Measurements from ENCODE around the gene ABCG1. TPM values are rescaled to one million over a fixed set of nuclear protein-coding genes. Genes with fewer than 3 reads are reported as not detected.
A peak's percentile ranks its signal among the peaks of the same experiment; 100 is the strongest.

Gene ABCG1
- total RNA-seq, 1 donor from 2014 or later: 138 TPM

- Histone ChIP-seq H3K27me3 (ENCODE audit: control insufficient read depth, insufficient read depth, low read length) (no peaks in the 10 kb centered on the region), H3K4me3 (ENCODE audit: low read depth, low read length) (no peak overlapping the region), H3K36me3 (ENCODE audit: control insufficient read depth, insufficient read depth, low read length) (no peaks in the 10 kb centered on the region)
- TF ChIP-seq, protein P1, sequence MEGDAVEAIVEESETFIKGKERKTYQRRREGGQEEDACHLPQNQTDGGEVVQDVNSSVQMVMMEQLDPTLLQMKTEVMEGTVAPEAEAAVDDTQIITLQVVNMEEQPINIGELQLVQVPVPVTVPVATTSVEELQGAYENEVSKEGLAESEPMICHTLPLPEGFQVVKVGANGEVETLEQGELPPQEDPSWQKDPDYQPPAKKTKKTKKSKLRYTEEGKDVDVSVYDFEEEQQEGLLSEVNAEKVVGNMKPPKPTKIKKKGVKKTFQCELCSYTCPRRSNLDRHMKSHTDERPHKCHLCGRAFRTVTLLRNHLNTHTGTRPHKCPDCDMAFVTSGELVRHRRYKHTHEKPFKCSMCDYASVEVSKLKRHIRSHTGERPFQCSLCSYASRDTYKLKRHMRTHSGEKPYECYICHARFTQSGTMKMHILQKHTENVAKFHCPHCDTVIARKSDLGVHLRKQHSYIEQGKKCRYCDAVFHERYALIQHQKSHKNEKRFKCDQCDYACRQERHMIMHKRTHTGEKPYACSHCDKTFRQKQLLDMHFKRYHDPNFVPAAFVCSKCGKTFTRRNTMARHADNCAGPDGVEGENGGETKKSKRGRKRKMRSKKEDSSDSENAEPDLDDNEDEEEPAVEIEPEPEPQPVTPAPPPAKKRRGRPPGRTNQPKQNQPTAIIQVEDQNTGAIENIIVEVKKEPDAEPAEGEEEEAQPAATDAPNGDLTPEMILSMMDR (IDR thresholded peaks at IDR 0.05; ENCODE audit: insufficient read depth, low read length, severe bottlenecking): no peak
- DNase-seq (ENCODE audit: low read depth): no peak
- FAIRE-seq: no peak
Observed at GRCh38 chr21:42314616-42315295, 95.8 kb downstream of the ABCG1 start.

DNA sequence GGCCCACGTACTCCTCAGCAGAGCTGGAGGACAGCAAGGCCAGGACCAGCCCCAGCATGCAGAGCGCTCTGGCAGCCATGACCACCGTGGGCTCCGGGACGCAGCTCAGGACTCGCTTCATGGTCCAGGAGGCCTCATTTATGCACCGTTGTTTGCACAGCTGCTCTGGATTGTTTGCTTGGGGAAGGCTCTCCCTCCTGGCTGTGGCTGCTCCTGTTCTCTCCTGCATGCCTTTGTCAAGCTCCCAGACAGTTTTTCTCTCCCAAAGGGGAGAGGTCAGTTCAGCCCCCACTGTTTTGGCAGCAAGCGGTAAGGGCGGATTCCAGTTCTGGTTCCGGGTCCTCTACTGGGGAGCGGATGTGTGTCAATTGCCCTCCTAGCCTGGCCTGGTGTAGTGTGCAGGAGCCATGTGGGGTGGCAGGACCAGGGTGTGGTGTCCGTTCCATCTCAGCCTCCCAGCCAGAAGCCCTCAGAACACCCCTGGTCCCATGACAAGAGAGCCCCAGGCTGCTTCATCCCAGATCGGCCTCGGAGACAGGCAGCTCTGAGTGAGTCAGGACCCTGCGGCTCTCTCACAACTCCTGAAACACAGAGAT lies 96.5 kb downstream of the ABCG1 start, which contains the start of gene TFF3:
TSS of gene TFF3 (minus strand) at position 114 of the 596 bp plus-strand sequence. CDS start at position 79, 35 bp downstream.
- FAIRE-seq (no peak), DNase-seq (ENCODE audit: low read depth) (peak; percentile 47)
- Histone ChIP-seq H3K27me3 (ENCODE audit: control insufficient read depth, insufficient read depth, low read length) (no peaks in the 10 kb centered on the region), H3K4me3 (ENCODE audit: low read depth, low read length) (no peak within 1 kb of the TSS), H3K36me3 (ENCODE audit: control insufficient read depth, insufficient read depth, low read length) (no peaks in the 10 kb centered on the region)
- TF ChIP-seq, protein P1 (IDR thresholded peaks at IDR 0.05; ENCODE audit: insufficient read depth, low read length, severe bottlenecking): no peak

- FAIRE-seq (no peak), DNase-seq (ENCODE audit: low read depth) (no peak)
- TF ChIP-seq, protein P1 (IDR thresholded peaks at IDR 0.05; ENCODE audit: insufficient read depth, low read length, severe bottlenecking): no peak
- Histone ChIP-seq H3K27me3 (ENCODE audit: control insufficient read depth, insufficient read depth, low read length) (no peaks in the 10 kb centered on the region), H3K36me3 (ENCODE audit: control insufficient read depth, insufficient read depth, low read length) (no peaks in the 10 kb centered on the region), H3K4me3 (ENCODE audit: low read depth, low read length) (no peak overlapping the region)
Observed at GRCh38 chr21:42316891-42317290, 98.0 kb downstream of the ABCG1 start.

GRCh38 chr21:42317341-42317741 lies 98.4 kb downstream of the ABCG1 start:
- TF ChIP-seq, protein P1 (IDR thresholded peaks at IDR 0.05; ENCODE audit: insufficient read depth, low read length, severe bottlenecking): no peak
- H3K27me3 ChIP-seq (ENCODE audit: control insufficient read depth, insufficient read depth, low read length): no peaks in the 10 kb centered on the region
- H3K4me3 ChIP-seq (ENCODE audit: low read depth, low read length): no peak overlapping the region
- DNase-seq (ENCODE audit: low read depth) (no peak), FAIRE-seq (no peak)
- no peaks in the 10 kb centered on the region for H3K36me3 ChIP-seq (ENCODE audit: control insufficient read depth, insufficient read depth, low read length)

- Histone ChIP-seq H3K4me3 (ENCODE audit: low read depth, low read length) (no peak overlapping the region), H3K36me3 (ENCODE audit: control insufficient read depth, insufficient read depth, low read length) (no peaks in the 10 kb centered on the region), H3K27me3 (ENCODE audit: control insufficient read depth, insufficient read depth, low read length) (no peaks in the 10 kb centered on the region)
- TF ChIP-seq, protein P1 (IDR thresholded peaks at IDR 0.05; ENCODE audit: insufficient read depth, low read length, severe bottlenecking): no peak
- FAIRE-seq (no peak), DNase-seq (ENCODE audit: low read depth) (no peak)
Observed at GRCh38 chr21:42317826-42318746, 99.1 kb downstream of the ABCG1 start.
